K562 (cell line): ENCODE measurements around the gene ALG8. TPM values are rescaled to one million over a fixed set of nuclear protein-coding genes. Genes with fewer than 3 reads are reported as not detected.

Source experiments
- ATAC-seq: fragments of 200-7000 bp; cut with Tn5 transposase; 3 replicates; pipeline ENCODE4 v1.9.1; 2020; ENCODE audit warnings: moderate library complexity
- BruUV-seq: library from RNA; stranded (reverse); fragments of 400-500 nt; replicated peaks from 2 replicates; lab custom pipeline; 2021; lab: Mats Ljungman, UMichigan
- CTCF ChIA-PET: fragments of 300-600 bp; formaldehyde crosslinking; extraction: SDS; loops from one replicate; lab custom pipeline; 2021; ENCODE audit warnings: low intra/inter-chr PET ratio; lab: Yijun Ruan, JAX
- POLR2A ChIA-PET: fragments of 300-600, 350-650 bp; sonication (Branson Sonifier 250); formaldehyde crosslinking; extraction: SDS; loops from one replicate; lab custom pipeline; 2021; ENCODE audit warnings: antibody characterized with exemption, inconsistent platforms; lab: Yijun Ruan, JAX
- DNase-seq, 4 experiments: peaks; one replicate each; pipeline versions ENCODE4 v3.0.0 to v3.0.0-alpha.2; 2011 to 2018; ENCODE audit warnings: low spot score in 3 of 4, mixed read lengths in 3 of 4; ENCODE audit errors: extremely low read depth in 1 of 4
- FAIRE-seq: peaks from 2 replicates; lab custom pipeline; 2011; peaks lifted over from hg19 to GRCh38; lab: Jason Lieb, UNC
- H2AFZ ChIP-seq: 2 replicates; pipeline ENCODE4 v1.6.0; 2011; ENCODE audit warnings: low read depth, low read length, control low read depth, inconsistent platforms
- H3K27ac ChIP-seq: fragments of 200-600 bp; 3 replicates; pipeline ENCODE4 v1.8.0; 2011; ENCODE audit warnings: low read depth, mild to moderate bottlenecking, control low read depth, inconsistent platforms, low read length, moderate library complexity, mixed read lengths; ENCODE audit errors: extremely low read depth
- H3K27me3 ChIP-seq, 2 experiments: fragments of 300-600 bp in 1 of 2; 2 replicates in 1 of 2; 3 replicates in 1 of 2; pipeline versions ENCODE4 v1.6.0 to v1.8.0; 2011; ENCODE audit warnings: inconsistent platforms in 2 of 2, low read length in 2 of 2, mild to moderate bottlenecking in 1 of 2, mixed read lengths in 1 of 2, moderate library complexity in 1 of 2; ENCODE audit not compliant: control insufficient read depth in 2 of 2, insufficient read depth in 2 of 2
- H3K36me3 ChIP-seq: fragments of 300-600 bp; 3 replicates; pipeline ENCODE4 v1.8.0; 2011; ENCODE audit warnings: mild to moderate bottlenecking, low read length, inconsistent platforms; ENCODE audit not compliant: control insufficient read depth, insufficient read depth
- H3K4me1 ChIP-seq, 2 experiments: fragments of 200-600 bp in 1 of 2; replicated peaks in 1 of 2; 2 replicates in 1 of 2; 3 replicates in 1 of 2; pipeline versions ENCODE4 v1.5.1 to v1.8.0; 2011; ENCODE audit warnings: inconsistent platforms in 2 of 2, low read length in 2 of 2, mild to moderate bottlenecking in 1 of 2, mixed read lengths in 1 of 2, moderate library complexity in 1 of 2; ENCODE audit not compliant: control insufficient read depth in 2 of 2, insufficient read depth in 2 of 2
- H3K4me2 ChIP-seq: 2 replicates; pipeline ENCODE4 v1.6.1; 2011; ENCODE audit warnings: low read length, control low read depth, inconsistent platforms, mixed read lengths; ENCODE audit not compliant: insufficient read depth
- H3K4me3 ChIP-seq: fragments of 200-600 bp; sonication (generic), shearing (Covaris generic); 2 replicates; pipeline ENCODE4 v1.5.1; 2016; ENCODE audit warnings: control low read depth, inconsistent platforms
- H3K79me2 ChIP-seq: fragments of 200-600 bp; 3 replicates; pipeline ENCODE4 v1.8.0; 2011; ENCODE audit warnings: low read length, inconsistent platforms; ENCODE audit not compliant: control insufficient read depth, insufficient read depth
- H3K9ac ChIP-seq, 2 experiments: 2 replicates each; pipeline versions ENCODE4 v1.6.0 to v1.6.1; 2011; ENCODE audit warnings: low read depth in 2 of 2, low read length in 2 of 2, control low read depth in 1 of 2, inconsistent platforms in 1 of 2, mild to moderate bottlenecking in 1 of 2, mixed read lengths in 1 of 2; ENCODE audit not compliant: insufficient read depth in 1 of 2
- H3K9me1 ChIP-seq: one replicate; pipeline ENCODE4 v1.6.0; 2011; ENCODE audit warnings: inconsistent platforms, mild to moderate bottlenecking, low read length, moderate library complexity; ENCODE audit not compliant: control insufficient read depth, insufficient read depth
- H3K9me3 ChIP-seq: replicated peaks from 2 replicates; pipeline ENCODE4 v1.5.1; 2011; ENCODE audit warnings: low read depth, low read length, inconsistent platforms; ENCODE audit not compliant: control insufficient read depth, insufficient read depth
- H4K20me1 ChIP-seq: replicated peaks from 2 replicates; pipeline ENCODE4 v1.6.1; 2011; ENCODE audit warnings: low read length, inconsistent platforms, mixed read lengths; ENCODE audit not compliant: control insufficient read depth, insufficient read depth
- ARNT ChIP-seq, 2 experiments: fragments of 450-650 bp; IDR thresholded peaks; 2 replicates each; pipeline ENCODE4 v1.6.1; 2016; ENCODE audit warnings: mild to moderate bottlenecking in 1 of 2
- CCAR2 ChIP-seq: fragments of 200-400 bp; formaldehyde crosslinking; IDR thresholded peaks from 2 replicates; pipeline ENCODE4 v1.6.1; 2017; ENCODE audit warnings: mild to moderate bottlenecking, low read depth, low read length
- CHD1 ChIP-seq: fragments of 200-600 bp; sonication (generic); IDR thresholded peaks from one replicate; pipeline ENCODE4 v1.6.1; 2012; ENCODE audit warnings: mild to moderate bottlenecking, moderate library complexity, low read length, inconsistent platforms
- LARP7 ChIP-seq: fragments of 450-650 bp; IDR thresholded peaks from 2 replicates; pipeline ENCODE4 v1.6.1; 2016
- MGA ChIP-seq: fragments of 450-650 bp; IDR thresholded peaks from 2 replicates; pipeline ENCODE4 v1.6.1; 2016; ENCODE audit warnings: mild to moderate bottlenecking, moderate library complexity
- MTA1 ChIP-seq: fragments of 450-650 bp; IDR thresholded peaks from 2 replicates; pipeline ENCODE4 v1.6.1; 2017; ENCODE audit warnings: borderline replicate concordance
- PHTF2 ChIP-seq: fragments of 250-450 bp; sonication (Bioruptor Pico); IDR thresholded peaks from 2 replicates; pipeline ENCODE4 v1.5.0; 2021; ENCODE audit warnings: mild to moderate bottlenecking
- STAG1 ChIP-seq: sonication (generic); formaldehyde crosslinking; IDR thresholded peaks from 2 replicates; pipeline ENCODE4 v1.5.0; 2020; ENCODE audit warnings: missing genetic modification reagents, borderline replicate concordance
- WGBS: fragments of 100-300 bp; shearing (Covaris generic); methylation state at CpG from one replicate; pipeline ENCODE4 v1.1.6; 2016; ENCODE audit warnings: low coverage, mixed read lengths; ENCODE audit not compliant: insufficient coverage; ENCODE audit errors: missing lambda C conversion rate; 5-methylcytosine and 5-hydroxymethylcytosine counted together
- in situ Hi-C: fragments of 300-500 bp; cut with MboI; formaldehyde crosslinking; loops from 4 replicates; pipeline ENCODE4 v1.15.0; 2018; ENCODE audit warnings: inconsistent platforms, mixed read lengths
- intact Hi-C: fragments of 100-400 bp; cut with micrococcal nuclease; formaldehyde crosslinking; loops from 2 replicates; pipeline ENCODE4 v1.14.2; 2022
- polyA plus RNA-seq, 8 experiments: library from polyadenylated mRNA; depleted of rRNA in 4 of 8; stranded (reverse) in 5 of 8; unstranded in 3 of 8; fragments of >200 nt; fragmentation: Nextera tagmentation in 2 of 8; fragmentation: Illumina TruSeq in 1 of 8; extraction: Ambion mirVana in 2 of 8; extraction: Trizol in 1 of 8; gene quantifications; 2 replicates each; pipeline versions ENCODE4 v1.2.1 to v1.2.3, GENCODE V29; 2011 to 2014; ENCODE audit warnings: inconsistent platforms in 1 of 8, missing spikeins in 1 of 8
- total RNA-seq, 7 experiments: library from RNA; depleted of rRNA in 6 of 7; stranded (reverse); fragments of >200 nt in 6 of 7; fragmentation: Illumina TruSeq in 2 of 7; extraction: Trizol in 2 of 7; gene quantifications; 2 replicates each; pipeline versions ENCODE4 v1.2.1 to v1.2.3, GENCODE V29; 2011 to 2021; ENCODE audit warnings: low replicate concordance in 1 of 7
- TF ChIP-seq, protein P1 (sequence below): fragments of 250-450 bp; sonication (Bioruptor Pico); IDR thresholded peaks from 2 replicates; pipeline ENCODE4 v1.8.0; 2021; ENCODE audit warnings: moderate library complexity, mild to moderate bottlenecking, inconsistent platforms

Gene ALG8
- total and polyA plus RNA-seq, 9 of the 15 experiments (the other 6 are each of a cell fraction or from before 2014, with no cell fraction given): 59.3 to 189 (median 106) TPM

DNA sequence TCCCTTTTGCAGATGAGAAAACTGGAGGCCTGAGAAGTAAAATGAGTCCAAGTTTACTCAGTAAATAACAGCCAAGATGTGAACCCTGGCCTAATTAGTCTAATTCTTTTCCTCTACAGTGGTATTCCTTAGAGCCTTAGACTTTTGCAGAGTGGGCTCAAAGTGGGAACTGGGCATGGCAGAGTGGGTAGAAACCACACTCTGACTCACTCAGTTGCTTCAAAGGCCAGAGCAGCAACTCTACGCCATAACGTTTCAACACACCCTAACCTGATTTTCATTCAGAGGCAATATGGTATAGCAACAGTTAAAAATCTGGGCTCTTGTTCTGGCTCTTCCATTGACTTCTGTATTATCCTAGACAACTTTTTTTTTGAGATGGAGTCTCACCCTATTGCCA, 73.0 kb downstream of the ALG8 start:
- in situ Hi-C loops (no loop called here), intact Hi-C loops (no loop called here)
- whole genome bisulfite sequencing: 79% methylated on average over 2 of the region's 2 CpGs
- H3K9ac ChIP-seq: no peak overlapping the region
- ATAC-seq (no peak), FAIRE-seq (no peak), DNase-seq (no peak)
- no peaks in the 10 kb centered on the region for H3K9me1 ChIP-seq
- ChIA-PET CTCF (no interaction called here), POLR2A (interaction anchor here (1.8 to 2.1 kb wide), 2 partner anchors 12 kb away, joined by 7 to 12 read pairs; partner anchors contain the start of gene NDUFC2)
- H3K36me3 ChIP-seq: peaks cover 39% of the 10 kb centered on the region
- H3K79me2 ChIP-seq: peaks cover 7% of the 10 kb centered on the region; the same call in 2 of the 3 replicates
- H3K27ac ChIP-seq: no peak overlapping the region
- TF ChIP-seq STAG1 (CRISPR knock-in tag) (no peak), LARP7 (no peak), CHD1 (no peak), PHTF2 (CRISPR knock-in tag) (no peak), MTA1 (no peak), MGA (no peak), CCAR2 (no peak), ARNT (IDR thresholded peaks at IDR 0.05) (no peak)
- TF ChIP-seq, protein P1, sequence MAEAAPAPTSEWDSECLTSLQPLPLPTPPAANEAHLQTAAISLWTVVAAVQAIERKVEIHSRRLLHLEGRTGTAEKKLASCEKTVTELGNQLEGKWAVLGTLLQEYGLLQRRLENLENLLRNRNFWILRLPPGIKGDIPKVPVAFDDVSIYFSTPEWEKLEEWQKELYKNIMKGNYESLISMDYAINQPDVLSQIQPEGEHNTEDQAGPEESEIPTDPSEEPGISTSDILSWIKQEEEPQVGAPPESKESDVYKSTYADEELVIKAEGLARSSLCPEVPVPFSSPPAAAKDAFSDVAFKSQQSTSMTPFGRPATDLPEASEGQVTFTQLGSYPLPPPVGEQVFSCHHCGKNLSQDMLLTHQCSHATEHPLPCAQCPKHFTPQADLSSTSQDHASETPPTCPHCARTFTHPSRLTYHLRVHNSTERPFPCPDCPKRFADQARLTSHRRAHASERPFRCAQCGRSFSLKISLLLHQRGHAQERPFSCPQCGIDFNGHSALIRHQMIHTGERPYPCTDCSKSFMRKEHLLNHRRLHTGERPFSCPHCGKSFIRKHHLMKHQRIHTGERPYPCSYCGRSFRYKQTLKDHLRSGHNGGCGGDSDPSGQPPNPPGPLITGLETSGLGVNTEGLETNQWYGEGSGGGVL (CRISPR knock-in tag): no peak
- H2AFZ ChIP-seq: no peak overlapping the region
- BruUV-seq: no TSS peak
- no peaks in the 10 kb centered on the region for H4K20me1 ChIP-seq
- peaks cover 7 to 15% of the 10 kb centered on the region in 2 experiments for H3K4me1 ChIP-seq
- no peaks in the 10 kb centered on the region for H3K9me3 ChIP-seq
- no peaks in the 10 kb centered on the region for H3K27me3 ChIP-seq
- H3K4me2 ChIP-seq: no peak overlapping the region
- H3K4me3 ChIP-seq: no peak overlapping the region
